ENCODE measurements around the gene COP1. TPM values are rescaled to one million over a fixed set of nuclear protein-coding genes. Genes with fewer than 3 reads are reported as not detected.

COP1 gene
- total RNA-seq, 1 experiment from 2014 or later: 65.4 TPM

- peaks cover 49% of the 10 kb centered on the region for H3K36me3 ChIP-seq
- DNase-seq: no peak
- peaks cover 20% of the 10 kb centered on the region for H3K9me3 ChIP-seq
- no peaks in the 10 kb centered on the region for H3K27me3 ChIP-seq
- no peak overlapping the region for H3K4me3 ChIP-seq
Measured at GRCh38 chr1:175981128-175981527, 226.0 kb downstream of the COP1 start.

- peaks cover 27% of the 10 kb centered on the region for H3K36me3 ChIP-seq
- H3K4me3 ChIP-seq: no peak overlapping the region
- H3K9me3 ChIP-seq: peaks cover 20% of the 10 kb centered on the region
- no peaks in the 10 kb centered on the region for H3K27me3 ChIP-seq
- DNase-seq: no peak
Measured at GRCh38 chr1:175978926-175979325, 228.2 kb downstream of the COP1 start.

GRCh38 chr1:175978476-175978875 lies 228.6 kb downstream of the COP1 start:
- no peak for DNase-seq
- Histone ChIP-seq H3K27me3 (no peaks in the 10 kb centered on the region), H3K36me3 (peaks cover 23% of the 10 kb centered on the region), H3K4me3 (no peak overlapping the region), H3K9me3 (peaks cover 17% of the 10 kb centered on the region)

- Histone ChIP-seq H3K4me3 (no peak overlapping the region), H3K9me3 (peaks cover 7% of the 10 kb centered on the region), H3K36me3 (peaks cover 8% of the 10 kb centered on the region), H3K27me3 (no peaks in the 10 kb centered on the region)
- no peak for DNase-seq
Measured at GRCh38 chr1:175976865-175977642, 230.0 kb downstream of the COP1 start.

GRCh38 chr1:175969231-175969630 lies 237.9 kb downstream of the COP1 start:
- Histone ChIP-seq H3K36me3 (peaks cover 5% of the 10 kb centered on the region; the same call in 1 of the 2 replicates), H3K27me3 (no peaks in the 10 kb centered on the region), H3K4me3 (no peak overlapping the region), H3K9me3 (no peaks in the 10 kb centered on the region)
- no peak for DNase-seq

- H3K4me3 ChIP-seq: no peak overlapping the region
Measured at GRCh38 chr1:175968486-175969172, 238.5 kb downstream of the COP1 start.

GRCh38 chr1:175963740-175964139 lies 243.3 kb downstream of the COP1 start:
- no peak for DNase-seq
- Histone ChIP-seq H3K36me3 (peaks cover 4% of the 10 kb centered on the region; the same call in 1 of the 2 replicates), H3K9me3 (no peaks in the 10 kb centered on the region)

More at GRCh38 chr1:175968486-175969172, 238.5 kb downstream of the COP1 start:
- no peaks in the 10 kb centered on the region for H3K9me3 ChIP-seq
- H3K36me3 ChIP-seq: peaks cover 5% of the 10 kb centered on the region; the same call in 1 of the 2 replicates
- DNase-seq: no peak
- no peaks in the 10 kb centered on the region for H3K27me3 ChIP-seq

GRCh38 chr1:175960169-175960568 lies 246.9 kb downstream of the COP1 start:
- no peak for DNase-seq
- H3K27me3 ChIP-seq: no peaks in the 10 kb centered on the region
- H3K36me3 ChIP-seq: peaks cover 6% of the 10 kb centered on the region; the same call in 1 of the 2 replicates
- H3K9me3 ChIP-seq: no peaks in the 10 kb centered on the region
- no peak overlapping the region for H3K4me3 ChIP-seq

More at GRCh38 chr1:175963740-175964139, 243.3 kb downstream of the COP1 start:
- H3K27me3 ChIP-seq: no peaks in the 10 kb centered on the region
- H3K4me3 ChIP-seq: no peak overlapping the region

- Histone ChIP-seq H3K9me3 (no peaks in the 10 kb centered on the region; the same call in 1 of the 2 replicates), H3K36me3 (peaks cover 11% of the 10 kb centered on the region; the same call in 1 of the 2 replicates), H3K4me3 (no peak overlapping the region), H3K27me3 (no peaks in the 10 kb centered on the region)
- DNase-seq: no peak
Measured at GRCh38 chr1:175951627-175952026, 255.5 kb downstream of the COP1 start.

- Histone ChIP-seq H3K4me3 (no peak overlapping the region), H3K27me3 (no peaks in the 10 kb centered on the region), H3K36me3 (peaks cover 25% of the 10 kb centered on the region), H3K9me3 (no peaks in the 10 kb centered on the region)
- no peak for DNase-seq
Measured at GRCh38 chr1:175947771-175948170, 259.3 kb downstream of the COP1 start.

GRCh38 chr1:175944591-175944990 lies 262.5 kb downstream of the COP1 start:
- Histone ChIP-seq H3K36me3 (peaks cover 44% of the 10 kb centered on the region), H3K27me3 (no peaks in the 10 kb centered on the region), H3K9me3 (no peaks in the 10 kb centered on the region), H3K4me3 (no peak overlapping the region)
- DNase-seq: no peak

- H3K9me3 ChIP-seq: no peaks in the 10 kb centered on the region
- DNase-seq: no peak
- H3K36me3 ChIP-seq: peaks cover 42% of the 10 kb centered on the region
- no peak overlapping the region for H3K4me3 ChIP-seq
- H3K27me3 ChIP-seq: no peaks in the 10 kb centered on the region
Measured at GRCh38 chr1:175941164-175941563, 265.9 kb downstream of the COP1 start.

- DNase-seq: no peak
- Histone ChIP-seq H3K36me3 (peaks cover 28% of the 10 kb centered on the region), H3K4me3 (no peak overlapping the region), H3K27me3 (no peaks in the 10 kb centered on the region), H3K9me3 (no peaks in the 10 kb centered on the region)
Measured at GRCh38 chr1:175936736-175937135, 270.4 kb downstream of the COP1 start.

- Histone ChIP-seq H3K4me3 (no peak overlapping the region), H3K27me3 (no peaks in the 10 kb centered on the region), H3K9me3 (no peaks in the 10 kb centered on the region), H3K36me3 (peaks cover 18% of the 10 kb centered on the region)
- DNase-seq: no peak
Measured at GRCh38 chr1:175935566-175936115, 271.4 kb downstream of the COP1 start.

GRCh38 chr1:175935166-175935565 lies 271.9 kb downstream of the COP1 start:
- H3K36me3 ChIP-seq: peaks cover 15% of the 10 kb centered on the region
- DNase-seq: no peak
- H3K4me3 ChIP-seq: no peak overlapping the region
- no peaks in the 10 kb centered on the region for H3K27me3 ChIP-seq
- H3K9me3 ChIP-seq: no peaks in the 10 kb centered on the region

GRCh38 chr1:175933801-175934200 lies 273.3 kb downstream of the COP1 start:
- Histone ChIP-seq H3K27me3 (no peaks in the 10 kb centered on the region), H3K9me3 (0 out of 2 replicates have a peak, but pooled peaks cover under 1% of the 10 kb centered on the region), H3K4me3 (no peak overlapping the region), H3K36me3 (peaks cover 11% of the 10 kb centered on the region)
- no peak for DNase-seq

- H3K27me3 ChIP-seq: no peaks in the 10 kb centered on the region
- no peak overlapping the region for H3K4me3 ChIP-seq
- peaks cover 8% of the 10 kb centered on the region for H3K36me3 ChIP-seq
- no peak for DNase-seq
- H3K9me3 ChIP-seq: peaks cover 10% of the 10 kb centered on the region
Measured at GRCh38 chr1:175927944-175928343, 279.1 kb downstream of the COP1 start.

All from MG63 (cell line).